NCI-H187 treated with DMSO at 0.1 percent for 48 hours (cell line): ENCODE results near the gene THUMPD3.

Experiments used
- DNase-seq: peaks from one replicate; lab custom pipeline; 2025; lab: John Stamatoyannopoulos, UW

The THUMPD3 gene

DNA sequence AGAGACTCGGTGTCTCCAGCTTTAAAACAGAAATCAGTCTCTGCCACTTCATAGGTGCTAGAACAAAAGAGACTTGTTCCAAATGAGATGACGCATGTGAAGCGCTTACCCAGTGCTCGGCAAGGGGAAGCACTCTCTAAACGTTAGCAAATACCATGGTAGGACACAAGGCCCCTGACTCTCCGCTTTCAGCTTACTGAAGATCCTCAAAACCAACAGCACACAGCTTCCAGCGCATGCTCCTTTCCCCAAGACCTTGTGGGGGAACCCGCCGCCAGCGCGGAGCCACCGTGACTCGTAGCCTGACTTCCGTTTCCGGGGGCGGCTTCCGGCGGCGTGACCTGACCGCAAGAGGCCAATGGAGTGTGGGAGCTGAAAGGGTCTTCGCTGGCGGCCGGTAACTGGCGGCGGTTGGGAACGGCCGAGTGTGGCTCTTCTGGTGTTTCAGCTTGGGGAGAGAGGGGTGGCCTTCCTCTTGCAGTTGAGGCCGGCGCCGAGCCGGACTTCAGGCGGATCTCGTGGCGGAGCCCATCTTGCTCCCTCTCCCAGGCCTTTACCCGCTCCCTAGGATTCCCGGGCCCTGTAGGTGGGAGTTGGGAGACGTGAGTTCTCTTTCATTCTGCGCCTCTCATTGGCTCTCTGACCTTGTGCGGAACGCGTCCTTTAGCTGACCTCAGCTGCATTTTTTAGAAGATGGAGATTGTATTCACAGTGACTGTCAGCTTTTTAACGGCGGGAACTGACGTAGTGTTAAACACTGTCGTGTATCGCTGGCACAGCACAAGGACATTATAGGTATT is at the start of gene THUMPD3:
Gene THUMPD3 (plus strand): TSS at position 324 of the 800 bp plus-strand sequence. CDS start 2,015 bp downstream, outside the sequence.
- peak; percentile 3 for DNase-seq

DNA sequence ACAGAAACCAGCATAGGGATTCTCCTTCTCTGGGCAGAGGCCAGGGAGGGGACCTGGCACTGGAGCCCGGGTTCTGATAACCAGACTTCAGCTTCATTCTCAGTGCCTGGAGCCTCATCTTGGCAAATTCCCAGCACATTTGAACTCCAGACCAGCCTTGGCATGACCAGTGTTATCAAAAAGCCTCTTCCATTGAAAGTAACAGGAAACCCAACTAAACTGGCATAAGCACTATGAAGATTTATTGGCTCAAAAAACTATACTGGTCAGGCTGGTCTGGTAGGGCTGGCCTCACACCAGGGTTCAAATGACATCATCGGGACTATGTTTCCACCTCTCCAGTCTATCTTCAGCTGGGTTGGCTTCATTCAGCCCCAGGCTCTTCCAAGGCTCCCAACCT is 48.1 kb upstream of the THUMPD3 start:
- no peak for DNase-seq

GRCh38 chr3:9316881-9317361 is 45.9 kb upstream of the THUMPD3 start:
- DNase-seq = no peak

DNA sequence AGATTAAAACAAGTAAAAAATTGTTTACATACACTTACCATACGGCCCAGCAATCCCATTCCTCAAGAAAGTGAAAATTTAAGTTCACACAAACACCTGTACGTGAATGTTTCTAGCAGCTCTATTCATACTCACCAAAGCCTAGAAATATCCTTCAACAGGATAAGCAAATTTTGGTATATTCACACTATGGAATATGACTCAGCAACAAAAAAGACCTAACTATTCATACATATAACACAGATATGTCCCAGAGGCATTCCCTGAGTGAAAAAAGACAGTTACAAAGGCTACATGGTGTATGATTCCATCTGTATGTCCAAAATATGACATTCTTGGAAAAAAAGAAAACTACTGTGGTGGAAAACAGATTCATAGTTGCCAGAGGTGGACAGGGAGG is 40.1 kb upstream of the THUMPD3 start:
- DNase-seq = no peak

DNA sequence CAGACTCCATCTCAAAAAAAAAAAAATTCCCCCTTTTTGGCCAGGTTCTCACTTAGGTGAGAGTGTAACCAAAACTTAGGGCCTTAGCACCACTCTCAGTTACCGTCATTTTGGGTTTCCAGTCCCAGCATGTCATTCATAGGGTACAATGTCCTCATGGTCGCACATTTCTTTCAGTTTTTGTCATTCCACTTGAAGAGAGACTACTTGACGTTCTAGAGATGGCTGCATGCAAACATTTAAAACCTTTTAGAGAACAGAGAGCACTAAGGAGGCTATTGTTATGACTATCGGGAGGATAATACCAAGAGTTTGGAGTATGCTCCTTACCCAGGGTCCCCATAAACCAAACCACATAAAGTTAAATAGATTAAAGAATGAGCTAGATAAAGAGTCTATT is 37.9 kb upstream of the THUMPD3 start:
- DNase-seq = no peak

DNA sequence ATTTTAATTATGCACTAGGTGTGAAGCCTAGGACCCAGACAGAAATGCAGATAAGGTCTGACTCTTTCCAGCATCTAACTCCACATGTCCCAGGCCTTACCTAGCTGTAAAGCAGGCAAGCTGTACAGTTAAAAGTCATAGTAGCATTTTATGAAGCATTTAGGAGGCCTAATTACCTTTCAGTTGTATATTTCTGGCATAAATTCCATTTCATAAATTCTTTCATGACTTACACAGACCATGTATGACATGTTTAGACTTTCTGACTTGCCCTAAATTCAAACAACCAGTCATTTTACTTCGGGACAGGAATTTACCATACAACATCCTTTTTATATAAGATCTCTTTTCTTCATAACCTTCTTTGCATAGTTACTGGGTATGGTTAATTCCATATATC is 35.3 kb upstream of the THUMPD3 start:
- DNase-seq = no peak

GRCh38 chr3:9330166-9330703 is 32.6 kb upstream of the THUMPD3 start:
- no peak for DNase-seq

- no peak for DNase-seq
These were observed 31.7 kb upstream of the THUMPD3 start for GRCh38 chr3:9331171-9331570.

GRCh38 chr3:9332250-9333030 is 30.4 kb upstream of the THUMPD3 start:
- no peak for DNase-seq

DNA sequence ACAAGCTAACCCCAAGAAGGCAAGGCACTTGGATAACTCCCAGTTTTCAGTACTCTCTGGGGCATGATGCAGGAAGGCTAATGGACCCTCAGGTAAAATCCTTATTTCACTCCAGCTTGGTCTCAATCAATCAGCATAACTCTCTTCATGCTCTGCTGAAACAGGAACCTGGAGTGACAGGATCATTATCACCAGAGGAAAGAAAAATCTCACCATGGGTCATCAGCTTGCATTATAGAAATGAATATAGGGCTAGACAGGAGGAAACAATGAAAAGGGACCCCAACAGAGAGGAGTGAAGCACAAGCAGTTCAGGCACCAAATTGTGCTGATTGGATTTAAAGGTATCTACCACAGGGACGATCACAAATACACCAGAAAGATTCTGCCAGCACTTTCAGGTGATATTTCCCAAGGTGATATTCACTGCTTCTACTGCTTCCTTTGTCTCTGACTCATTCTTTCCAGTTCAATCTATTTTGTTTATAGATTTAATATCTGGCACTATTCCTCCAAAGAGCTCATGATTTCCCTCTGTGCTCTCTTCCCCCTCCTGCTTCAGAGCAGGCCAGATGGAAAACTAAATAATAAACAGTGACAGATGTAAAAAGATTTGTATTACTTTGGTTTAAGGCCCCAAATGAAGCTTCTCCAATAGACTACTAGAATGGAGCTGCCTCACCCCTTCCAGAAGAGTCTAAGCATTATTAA is 22.9 kb upstream of the THUMPD3 start:
- DNase-seq = no peak

DNA sequence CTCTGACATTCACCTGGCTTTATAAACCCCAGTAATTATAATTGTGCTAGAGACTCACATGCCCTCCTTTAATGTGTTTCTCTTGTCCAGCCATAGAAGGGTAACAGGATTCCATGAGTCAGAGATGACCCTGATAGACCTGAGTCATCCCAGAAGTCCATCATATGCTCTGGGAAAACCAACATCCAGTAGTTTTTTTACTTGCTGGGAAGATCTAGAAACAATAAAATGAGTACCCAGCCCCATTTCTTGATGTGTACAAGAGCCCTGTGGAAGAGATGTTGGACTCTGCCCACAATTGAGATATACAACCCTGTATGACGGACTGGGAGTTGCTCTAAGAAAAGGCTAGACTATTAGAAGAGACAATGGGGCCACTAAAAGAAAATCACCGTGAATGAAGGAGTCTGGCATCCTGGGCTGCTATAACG is 22.4 kb upstream of the THUMPD3 start:
- no peak for DNase-seq

- DNase-seq = no peak
These were observed 20.2 kb upstream of the THUMPD3 start for GRCh38 chr3:9342696-9343095.

DNA sequence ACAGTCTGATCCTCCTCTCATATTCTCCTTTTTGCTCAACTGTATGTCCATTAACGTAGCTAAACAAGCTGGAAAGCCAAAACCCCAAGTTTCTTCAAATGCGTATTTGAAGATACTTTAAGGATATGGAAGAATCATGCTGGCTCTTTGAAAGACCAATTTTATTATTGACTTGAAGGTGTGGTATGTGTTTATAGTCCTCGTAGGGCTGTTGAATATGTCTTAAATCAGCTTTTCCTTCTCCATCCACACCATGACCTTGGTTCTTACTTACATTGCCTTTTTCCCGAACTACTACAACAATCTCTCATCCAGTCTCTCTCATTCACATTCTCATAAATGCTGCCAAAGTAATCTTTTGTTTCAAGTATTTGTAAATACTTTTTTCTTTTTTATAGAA is 19.7 kb upstream of the THUMPD3 start:
- DNase-seq = no peak

DNA sequence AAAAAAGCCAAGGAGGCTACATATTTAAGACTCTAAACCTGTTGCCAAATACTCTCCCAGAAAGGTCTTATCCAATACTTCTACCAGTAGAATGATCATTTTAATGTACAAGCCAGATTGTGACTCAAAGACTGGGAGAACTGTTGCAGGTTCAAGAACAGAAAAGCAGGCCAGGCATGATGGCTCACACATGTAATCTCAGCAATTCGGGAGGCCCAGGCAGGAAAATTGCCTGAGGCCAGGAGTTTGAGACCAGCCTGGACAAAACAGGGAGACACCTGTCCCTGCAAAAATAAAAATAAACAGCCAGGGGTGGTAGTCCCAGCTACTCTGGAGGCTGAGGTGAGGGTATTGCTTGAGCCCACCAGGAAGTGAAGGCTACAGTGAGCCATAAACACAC is 17.8 kb upstream of the THUMPD3 start:
- DNase-seq = no peak

- DNase-seq = no peak
These were observed 16.7 kb upstream of the THUMPD3 start for GRCh38 chr3:9346141-9346540.

GRCh38 chr3:9347081-9347480 is 15.8 kb upstream of the THUMPD3 start:
- no peak for DNase-seq

DNA sequence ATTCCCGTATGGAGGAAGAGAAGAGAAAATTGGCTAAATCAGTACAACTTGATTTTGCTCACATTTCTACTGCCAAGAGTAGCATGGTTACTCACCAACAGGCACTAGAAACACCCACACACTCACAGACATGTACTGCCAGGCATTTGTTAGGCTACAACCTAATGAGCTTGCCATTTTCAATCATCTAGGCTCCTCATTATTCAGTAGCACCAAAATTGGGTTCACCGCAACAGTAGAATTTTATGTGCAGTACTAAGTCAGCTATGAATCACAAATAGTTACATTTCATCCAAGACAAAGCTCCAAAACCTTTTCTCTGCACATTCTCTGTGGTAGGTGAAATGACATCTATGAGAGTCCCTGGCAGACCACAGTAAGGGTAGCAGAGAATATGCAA is 15.0 kb upstream of the THUMPD3 start:
- DNase-seq = no peak

DNA sequence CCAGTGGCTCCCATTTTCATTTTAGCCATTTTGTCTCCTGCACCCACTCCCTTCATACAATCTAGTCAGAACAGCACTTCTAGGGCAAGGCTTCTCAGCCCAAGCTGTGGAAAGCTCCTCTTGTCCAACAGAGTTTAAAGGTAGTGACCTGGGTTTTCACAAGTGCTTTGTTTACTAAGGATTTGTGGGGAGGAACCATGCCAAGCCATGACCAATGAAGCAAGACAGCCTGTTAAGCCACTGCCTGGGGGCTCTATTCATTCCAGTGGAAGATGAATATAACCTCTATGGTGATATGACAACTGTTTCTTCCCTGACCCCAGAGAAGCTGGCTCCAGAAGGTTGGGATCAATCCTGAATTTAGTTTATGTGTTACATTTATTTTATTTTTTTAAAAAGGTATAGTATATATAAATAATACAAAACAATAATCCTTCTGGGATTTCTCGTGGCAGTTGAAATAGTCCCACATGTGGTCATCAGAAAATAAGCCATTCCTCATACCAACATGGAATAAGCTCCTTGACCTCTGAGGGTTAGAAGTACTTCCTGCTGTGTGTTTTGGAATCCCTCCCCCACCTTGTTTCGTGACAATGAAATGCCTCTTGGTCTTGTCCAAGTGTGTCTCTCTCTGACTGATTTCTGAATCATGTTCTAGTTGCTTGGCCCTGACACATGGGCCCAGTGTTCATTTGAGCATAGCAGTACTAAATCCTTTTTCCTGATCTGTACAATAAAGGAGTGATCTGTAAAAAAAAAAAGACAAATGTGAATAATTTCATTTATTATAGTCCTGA is 13.3 kb upstream of the THUMPD3 start:
- no peak for DNase-seq

DNA sequence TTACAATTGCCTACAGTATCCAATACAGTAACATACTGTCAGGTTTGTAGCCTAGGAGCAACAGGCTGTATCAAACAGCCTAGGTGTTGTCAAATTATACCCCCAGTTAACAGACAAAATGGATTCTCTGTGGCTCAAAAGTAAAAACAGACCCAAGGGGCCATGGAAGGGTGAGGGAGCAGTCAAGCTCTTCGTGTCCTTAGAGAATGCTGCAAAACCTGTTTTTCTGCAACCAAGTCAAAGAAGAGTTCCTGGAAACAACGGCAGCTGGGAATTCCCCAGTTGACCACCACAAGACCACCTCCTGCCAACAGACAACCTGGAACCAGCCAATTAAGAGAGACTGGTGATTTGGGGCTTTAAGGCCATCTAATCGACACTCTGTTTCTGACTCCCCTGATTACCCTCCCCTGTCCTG is 11.1 kb upstream of the THUMPD3 start:
- DNase-seq = no peak

DNA sequence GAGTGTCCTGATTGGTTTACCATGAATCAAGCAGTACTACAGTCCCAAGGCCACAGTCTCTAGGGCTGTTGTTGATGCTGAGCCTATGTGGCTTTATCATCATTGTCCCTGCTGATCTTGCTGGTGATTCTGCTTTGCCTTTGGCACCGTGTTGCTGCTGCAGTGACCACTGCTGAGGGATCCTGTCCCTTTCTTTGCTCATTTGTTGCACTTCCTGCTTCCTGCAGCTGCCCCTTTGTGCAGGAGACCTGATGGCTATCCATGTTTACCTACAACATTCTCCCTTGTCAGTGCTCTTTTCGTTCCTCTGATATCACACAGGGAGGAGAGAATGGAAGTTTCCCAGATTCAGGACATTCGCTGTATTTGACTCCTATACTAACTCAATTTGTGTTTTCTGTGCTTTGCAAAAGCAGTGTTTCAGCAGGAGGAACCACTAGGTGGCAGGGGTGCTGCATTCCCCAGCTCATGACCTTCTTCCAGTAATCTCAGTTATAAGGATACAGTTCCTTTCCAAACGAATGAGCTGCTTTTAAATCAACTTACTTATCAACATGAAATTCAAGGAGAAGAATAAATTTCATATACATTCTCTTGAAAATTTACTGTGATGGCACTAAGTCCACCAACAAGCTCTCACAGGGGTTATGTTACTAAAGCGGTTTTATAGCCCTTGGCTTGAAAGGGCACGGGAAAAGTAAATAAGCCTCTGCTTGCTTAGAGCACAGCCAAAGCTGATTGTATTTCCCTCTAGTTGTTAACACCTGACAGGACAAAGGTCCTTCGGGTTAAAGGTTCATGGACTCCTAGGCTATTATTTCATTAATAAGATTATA is 9.7 kb upstream of the THUMPD3 start:
- DNase-seq = no peak
